ENCODE results near the gene REEP1. TPM values are rescaled to one million over a fixed set of nuclear protein-coding genes. Genes with fewer than 3 reads are reported as not detected.
A peak's percentile ranks its signal among the peaks of the same experiment; 100 is the strongest.

The REEP1 gene
- total RNA-seq, 1 experiment from 2014 or later: 0.31 TPM

DNA sequence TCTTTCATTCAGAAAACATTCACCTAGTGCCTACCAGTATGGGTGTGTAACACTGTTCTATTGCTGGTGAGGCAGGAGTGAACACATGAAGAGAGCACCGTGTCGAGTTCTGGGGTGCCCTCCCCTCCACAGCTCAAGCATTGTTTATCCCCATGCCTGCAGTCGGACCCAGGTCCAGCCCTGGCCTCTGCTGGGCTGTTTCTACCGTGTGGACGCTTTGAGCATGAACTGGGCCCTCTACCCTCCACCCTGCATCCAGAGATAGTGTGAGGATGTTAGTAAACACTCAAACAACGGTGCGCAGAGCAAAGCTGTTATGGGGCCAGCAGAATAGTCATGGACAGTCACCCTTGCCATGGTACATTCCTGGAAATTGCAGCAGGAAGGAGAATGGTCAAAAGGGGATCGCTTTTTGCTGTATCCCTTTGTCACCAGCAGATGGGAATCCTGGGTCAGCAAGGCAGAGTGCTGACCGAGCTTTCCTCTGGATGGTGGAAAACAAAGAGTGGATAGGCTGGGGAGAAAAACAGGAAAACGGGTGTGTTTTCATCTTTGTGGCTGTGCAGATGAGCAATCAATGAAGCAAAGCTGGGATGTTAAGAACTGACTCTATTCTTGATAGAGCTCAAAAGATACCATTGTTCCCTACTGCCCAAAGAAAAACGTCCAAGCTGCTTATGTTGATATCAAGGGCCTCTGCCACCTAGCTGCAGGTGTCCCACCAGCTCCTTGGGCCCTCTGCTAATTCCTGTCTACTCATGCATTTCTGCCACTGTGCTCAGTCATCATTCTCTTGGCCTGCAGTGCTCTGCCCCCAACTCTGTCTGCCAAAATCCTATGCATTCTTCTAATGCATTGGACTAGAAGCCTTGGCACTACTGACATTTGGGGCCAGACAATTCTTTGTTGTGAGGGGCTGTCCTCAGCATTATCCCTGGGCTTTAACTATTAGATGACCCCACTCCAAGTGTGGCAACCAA lies 38.7 kb downstream of the REEP1 start:
- Histone ChIP-seq H3K36me3 (ENCODE audit: low read depth) (no peaks in the 10 kb centered on the region), H2AFZ (no peak overlapping the region), H3K9me3 (ENCODE audit: insufficient read depth, low read depth) (no peaks in the 10 kb centered on the region), H3K4me3 (no peak overlapping the region), H4K20me1 (ENCODE audit: insufficient read depth) (no peaks in the 10 kb centered on the region; the same call in 1 of the 2 replicates), H3K9me2 (ENCODE audit: insufficient read depth) (no peaks in the 10 kb centered on the region), H3K4me2 (no peak overlapping the region), H3K27ac (no peak overlapping the region), H3K79me2 (ENCODE audit: low read depth) (no peaks in the 10 kb centered on the region), H3K27me3 (ENCODE audit: insufficient read depth, low read depth) (peaks cover 52% of the 10 kb centered on the region), H3F3A (ENCODE audit: insufficient read depth, low read depth) (no peaks in the 10 kb centered on the region), H3K4me1 (replicated peaks; ENCODE audit: insufficient read depth) (no peaks in the 10 kb centered on the region)
- intact Hi-C loops (cut with micrococcal nuclease; ENCODE audit: unreplicated experiment): no loop called here
- BruUV-seq (replicated peaks): no TSS peak
- peak in 1 of 2 experiments; percentile 38 for DNase-seq
- TF ChIP-seq, protein P1, sequence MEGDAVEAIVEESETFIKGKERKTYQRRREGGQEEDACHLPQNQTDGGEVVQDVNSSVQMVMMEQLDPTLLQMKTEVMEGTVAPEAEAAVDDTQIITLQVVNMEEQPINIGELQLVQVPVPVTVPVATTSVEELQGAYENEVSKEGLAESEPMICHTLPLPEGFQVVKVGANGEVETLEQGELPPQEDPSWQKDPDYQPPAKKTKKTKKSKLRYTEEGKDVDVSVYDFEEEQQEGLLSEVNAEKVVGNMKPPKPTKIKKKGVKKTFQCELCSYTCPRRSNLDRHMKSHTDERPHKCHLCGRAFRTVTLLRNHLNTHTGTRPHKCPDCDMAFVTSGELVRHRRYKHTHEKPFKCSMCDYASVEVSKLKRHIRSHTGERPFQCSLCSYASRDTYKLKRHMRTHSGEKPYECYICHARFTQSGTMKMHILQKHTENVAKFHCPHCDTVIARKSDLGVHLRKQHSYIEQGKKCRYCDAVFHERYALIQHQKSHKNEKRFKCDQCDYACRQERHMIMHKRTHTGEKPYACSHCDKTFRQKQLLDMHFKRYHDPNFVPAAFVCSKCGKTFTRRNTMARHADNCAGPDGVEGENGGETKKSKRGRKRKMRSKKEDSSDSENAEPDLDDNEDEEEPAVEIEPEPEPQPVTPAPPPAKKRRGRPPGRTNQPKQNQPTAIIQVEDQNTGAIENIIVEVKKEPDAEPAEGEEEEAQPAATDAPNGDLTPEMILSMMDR (conservative IDR thresholded peaks at IDR 0.05): peak; percentile 33; the same call in 1 of the 2 replicates
- TF ChIP-seq EZH2 (IDR thresholded peaks at IDR 0.05; ENCODE audit: low read depth): no peak
- ChIA-PET POLR2A (ENCODE audit: unreplicated experiment) (no interaction called here), CTCF (interaction anchor here (0.6 kb wide), 1 partner anchor 381 kb away, joined by 3 read pairs; no protein-coding TSS in a partner anchor)

DNA sequence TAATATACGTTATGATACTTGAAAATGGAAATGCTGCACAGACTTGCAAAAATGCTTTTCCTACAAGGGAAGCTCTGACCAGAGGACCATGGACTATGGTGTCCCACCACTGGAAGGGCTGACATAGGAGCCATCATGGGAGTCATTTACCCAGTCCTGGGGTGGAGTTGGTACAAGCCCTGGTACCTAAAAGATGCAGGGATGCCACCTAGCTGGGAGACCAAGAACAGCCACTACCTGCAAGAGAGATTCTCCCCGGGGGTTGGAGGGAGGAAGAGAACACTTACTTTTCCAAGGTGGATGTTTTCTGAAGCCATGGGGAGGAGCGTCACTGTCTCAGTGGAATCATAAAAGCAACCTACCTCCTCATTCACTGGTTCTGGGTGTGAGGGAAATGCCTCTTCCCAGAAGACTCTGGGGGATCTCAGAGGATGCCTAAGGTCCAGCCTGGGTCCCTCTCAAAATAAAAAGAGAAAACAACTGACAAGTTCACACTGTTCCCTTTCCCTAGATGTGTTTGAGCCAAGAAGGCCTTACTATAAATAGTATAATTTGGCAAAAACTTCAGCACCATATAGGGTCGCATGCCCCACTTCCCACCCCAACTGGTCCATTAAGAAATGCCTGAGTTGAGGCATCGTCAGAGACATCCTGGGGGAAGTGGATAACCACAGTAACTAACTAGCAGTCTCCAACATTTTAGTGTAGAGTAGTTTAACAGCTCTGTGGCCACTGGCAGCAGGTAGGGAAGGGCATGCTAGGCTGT lies 39.9 kb downstream of the REEP1 start:
- Histone ChIP-seq H3K4me1 (replicated peaks; ENCODE audit: insufficient read depth) (no peaks in the 10 kb centered on the region), H2AFZ (no peak overlapping the region), H3K4me2 (no peak overlapping the region), H3F3A (ENCODE audit: insufficient read depth, low read depth) (no peaks in the 10 kb centered on the region), H4K20me1 (ENCODE audit: insufficient read depth) (no peaks in the 10 kb centered on the region; the same call in 1 of the 2 replicates), H3K79me2 (ENCODE audit: low read depth) (no peaks in the 10 kb centered on the region), H3K4me3 (no peak overlapping the region), H3K9me3 (ENCODE audit: insufficient read depth, low read depth) (no peaks in the 10 kb centered on the region), H3K27ac (no peak overlapping the region), H3K36me3 (ENCODE audit: low read depth) (no peaks in the 10 kb centered on the region), H3K27me3 (ENCODE audit: insufficient read depth, low read depth) (peaks cover 47% of the 10 kb centered on the region), H3K9me2 (ENCODE audit: insufficient read depth) (no peaks in the 10 kb centered on the region)
- TF ChIP-seq, protein P1 (conservative IDR thresholded peaks at IDR 0.05): no peak
- no peak for TF ChIP-seq EZH2 (IDR thresholded peaks at IDR 0.05; ENCODE audit: low read depth)
- DNase-seq: no peak
- intact Hi-C loops (cut with micrococcal nuclease; ENCODE audit: unreplicated experiment): no loop called here
- no TSS peak for BruUV-seq (replicated peaks)
- ChIA-PET POLR2A (ENCODE audit: unreplicated experiment) (no interaction called here), CTCF (no interaction called here)

DNA sequence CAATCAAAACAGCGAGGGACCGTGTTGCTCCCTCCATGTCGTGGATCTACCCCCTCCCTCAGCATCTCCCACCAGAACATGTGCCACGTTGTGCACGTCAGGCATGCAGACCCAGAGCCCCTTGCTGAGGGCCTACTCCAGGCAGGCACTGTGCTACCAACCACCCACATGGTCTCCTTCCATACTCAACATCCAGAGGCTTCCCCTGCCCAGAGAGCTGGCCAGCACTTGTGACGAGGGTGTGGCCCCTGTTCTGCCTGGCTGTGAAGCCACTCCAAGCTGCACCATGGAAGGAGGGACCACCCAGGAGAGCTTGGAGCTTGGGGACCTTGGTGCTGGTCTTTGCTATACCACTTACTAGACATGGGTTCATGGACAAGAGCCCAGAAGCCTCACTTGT lies 40.5 kb downstream of the REEP1 start:
- H3F3A ChIP-seq (ENCODE audit: insufficient read depth, low read depth): no peaks in the 10 kb centered on the region
- no peak overlapping the region for H3K4me3 ChIP-seq
- H3K4me2 ChIP-seq: no peak overlapping the region
- no peaks in the 10 kb centered on the region; the same call in 1 of the 2 replicates for H4K20me1 ChIP-seq (ENCODE audit: insufficient read depth)
- no peak for DNase-seq
- ChIA-PET POLR2A (ENCODE audit: unreplicated experiment) (no interaction called here), CTCF (no interaction called here)
- no peak overlapping the region for H2AFZ ChIP-seq
- no peak overlapping the region for H3K27ac ChIP-seq
- intact Hi-C loops (cut with micrococcal nuclease; ENCODE audit: unreplicated experiment): no loop called here
- TF ChIP-seq, protein P1 (conservative IDR thresholded peaks at IDR 0.05): no peak
- no peak for TF ChIP-seq EZH2 (IDR thresholded peaks at IDR 0.05; ENCODE audit: low read depth)
- H3K27me3 ChIP-seq (ENCODE audit: insufficient read depth, low read depth): peaks cover 41% of the 10 kb centered on the region
- no peaks in the 10 kb centered on the region for H3K9me3 ChIP-seq (ENCODE audit: insufficient read depth, low read depth)
- H3K9me2 ChIP-seq (ENCODE audit: insufficient read depth): no peaks in the 10 kb centered on the region
- H3K79me2 ChIP-seq (ENCODE audit: low read depth): no peaks in the 10 kb centered on the region
- H3K36me3 ChIP-seq (ENCODE audit: low read depth): no peaks in the 10 kb centered on the region
- no TSS peak for BruUV-seq (replicated peaks)
- H3K4me1 ChIP-seq (replicated peaks; ENCODE audit: insufficient read depth): no peaks in the 10 kb centered on the region

Measured in PC-9 (cell line).